Activated CD4-positive, alpha-beta memory T cell treated with anti-CD3 and anti-CD28 coated beads for 36 hours (primary cell): ENCODE data around the gene NRP1. TPM values are rescaled to one million over a fixed set of nuclear protein-coding genes. Genes with fewer than 3 reads are reported as not detected.
"Not testable (repeated sequence)": the region's sequence is repeated elsewhere in the genome, so short reads cannot be mapped to it uniquely, and the experiment has no call there.

Source experiments
- CTCF ChIA-PET: fragments of 350-600 bp; sonication (Branson Sonifier 250); formaldehyde crosslinking; loops from one replicate; lab custom pipeline; 2021; ENCODE audit warnings: antibody characterized with exemption, inconsistent platforms; lab: Charles Lee
- POLR2A ChIA-PET: fragments of 350-600 bp; sonication (Branson Sonifier 250); formaldehyde crosslinking; loops from one replicate; lab custom pipeline; 2021; ENCODE audit warnings: antibody characterized with exemption; lab: Charles Lee
- DNase-seq: peaks from one replicate; pipeline ENCODE4 v3.0.0-alpha.2; 2020
- H3K27ac Mint-ChIP-seq: one replicate; pipeline ENCODE4 v1.8.0; 2021; ENCODE audit warnings: mixed read lengths
- H3K27me3 Mint-ChIP-seq: one replicate; pipeline ENCODE4 v1.8.0; 2021; ENCODE audit warnings: mixed read lengths
- H3K36me3 Mint-ChIP-seq: one replicate; pipeline ENCODE4 v1.8.0; 2021; ENCODE audit warnings: mixed read lengths
- H3K4me1 Mint-ChIP-seq: one replicate; pipeline ENCODE4 v1.8.0; 2021; ENCODE audit warnings: low read depth, mixed read lengths
- H3K4me3 Mint-ChIP-seq: one replicate; pipeline ENCODE4 v1.8.0; 2021; ENCODE audit warnings: mild to moderate bottlenecking, mixed read lengths
- H3K9me3 Mint-ChIP-seq: one replicate; pipeline ENCODE4 v1.8.0; 2021; ENCODE audit warnings: mixed read lengths
- intact Hi-C: fragments of 100-400 bp; cut with micrococcal nuclease; formaldehyde crosslinking; loops from one replicate; pipeline ENCODE4 v1.15.1; 2023
- total RNA-seq, 2 experiments: library from RNA; stranded (reverse); gene quantifications; one replicate each; pipeline ENCODE4 v1.2.3, GENCODE V29; 2021

NRP1 gene
- total RNA-seq, 2 experiments from 2014 or later = 1.5 to 1.6 TPM

GRCh38 chr10:33301097-33301789 is 33.2 kb downstream of the NRP1 start:
- no peaks in the 10 kb centered on the region for H3K27me3 Mint-ChIP-seq
- intact Hi-C loops = no loop called here
- H3K9me3 Mint-ChIP-seq = no peaks in the 10 kb centered on the region
- POLR2A ChIA-PET = no interaction called here
- no peak overlapping the region for H3K4me3 Mint-ChIP-seq
- no peak for DNase-seq
- CTCF ChIA-PET = no interaction called here
- H3K36me3 Mint-ChIP-seq = no peaks in the 10 kb centered on the region
- no peak overlapping the region for H3K27ac Mint-ChIP-seq
- H3K4me1 Mint-ChIP-seq = no peaks in the 10 kb centered on the region

- DNase-seq, H3K27me3 Mint-ChIP-seq, H3K4me1 Mint-ChIP-seq, H3K4me3 Mint-ChIP-seq, POLR2A ChIA-PET, CTCF ChIA-PET, intact Hi-C loops, H3K27ac Mint-ChIP-seq, H3K36me3 Mint-ChIP-seq, H3K9me3 Mint-ChIP-seq: not testable (repeated sequence)
Observed at GRCh38 chr10:33300544-33300943, 33.9 kb downstream of the NRP1 start.

- DNase-seq = no peak
- ChIA-PET POLR2A (no interaction called here), CTCF (no interaction called here)
- no peaks in the 10 kb centered on the region for H3K4me1 Mint-ChIP-seq
- intact Hi-C loops = no loop called here
- H3K4me3 Mint-ChIP-seq = no peak overlapping the region
- no peak overlapping the region for H3K27ac Mint-ChIP-seq
- no peaks in the 10 kb centered on the region for H3K27me3 Mint-ChIP-seq
- H3K36me3 Mint-ChIP-seq = no peaks in the 10 kb centered on the region
- no peaks in the 10 kb centered on the region for H3K9me3 Mint-ChIP-seq
Observed at GRCh38 chr10:33298893-33299292, 35.6 kb downstream of the NRP1 start.

- H3K27ac Mint-ChIP-seq = no peak overlapping the region
- no peaks in the 10 kb centered on the region for H3K27me3 Mint-ChIP-seq
- POLR2A ChIA-PET = no interaction called here
- no peaks in the 10 kb centered on the region for H3K9me3 Mint-ChIP-seq
- no peak for DNase-seq
- H3K36me3 Mint-ChIP-seq = no peaks in the 10 kb centered on the region
- intact Hi-C loops = no loop called here
- no peak overlapping the region for H3K4me3 Mint-ChIP-seq
- CTCF ChIA-PET = no interaction called here
- no peaks in the 10 kb centered on the region for H3K4me1 Mint-ChIP-seq
Observed at GRCh38 chr10:33298110-33298509, 36.4 kb downstream of the NRP1 start.

GRCh38 chr10:33295851-33296250 is 38.6 kb downstream of the NRP1 start:
- Mint-ChIP-seq H3K4me1 (no peaks in the 10 kb centered on the region), H3K27ac (no peak overlapping the region), H3K27me3 (peaks cover 5% of the 10 kb centered on the region), H3K36me3 (no peaks in the 10 kb centered on the region), H3K9me3 (no peaks in the 10 kb centered on the region), H3K4me3 (no peak overlapping the region)
- DNase-seq = no peak
- intact Hi-C loops = no loop called here
- ChIA-PET POLR2A (no interaction called here), CTCF (no interaction called here)

GRCh38 chr10:33293531-33294170 is 40.8 kb downstream of the NRP1 start:
- CTCF ChIA-PET = no interaction called here
- POLR2A ChIA-PET = no interaction called here
- intact Hi-C loops = no loop called here
- H3K36me3 Mint-ChIP-seq = no peaks in the 10 kb centered on the region
- H3K4me3 Mint-ChIP-seq = no peak overlapping the region
- DNase-seq = no peak
- H3K4me1 Mint-ChIP-seq = no peaks in the 10 kb centered on the region
- peaks cover 14% of the 10 kb centered on the region for H3K27me3 Mint-ChIP-seq
- H3K27ac Mint-ChIP-seq = no peak overlapping the region
- no peaks in the 10 kb centered on the region for H3K9me3 Mint-ChIP-seq

- Mint-ChIP-seq H3K4me3 (no peak overlapping the region), H3K36me3 (no peaks in the 10 kb centered on the region), H3K4me1 (no peaks in the 10 kb centered on the region), H3K27ac (no peak overlapping the region), H3K9me3 (no peaks in the 10 kb centered on the region), H3K27me3 (peaks cover 16% of the 10 kb centered on the region)
- ChIA-PET POLR2A (no interaction called here), CTCF (no interaction called here)
- no peak for DNase-seq
- intact Hi-C loops = no loop called here
Observed at GRCh38 chr10:33293076-33293475, 41.4 kb downstream of the NRP1 start.

GRCh38 chr10:33291053-33291592 is 43.3 kb downstream of the NRP1 start:
- no peak overlapping the region for H3K27ac Mint-ChIP-seq
- ChIA-PET CTCF (no interaction called here), POLR2A (no interaction called here)
- no peak for DNase-seq
- H3K27me3 Mint-ChIP-seq = peaks cover 19% of the 10 kb centered on the region
- H3K36me3 Mint-ChIP-seq = no peaks in the 10 kb centered on the region
- H3K4me3 Mint-ChIP-seq = no peak overlapping the region
- intact Hi-C loops = no loop called here
- H3K9me3 Mint-ChIP-seq = no peaks in the 10 kb centered on the region
- H3K4me1 Mint-ChIP-seq = no peaks in the 10 kb centered on the region

- H3K4me3 Mint-ChIP-seq = no peak overlapping the region
- no peak for DNase-seq
- H3K36me3 Mint-ChIP-seq = no peaks in the 10 kb centered on the region
- H3K27ac Mint-ChIP-seq = no peak overlapping the region
- ChIA-PET CTCF (interaction anchor here (0.7 to 1.2 kb wide), 2 partner anchors 97 to 306 kb away, joined by 3 to 5 read pairs; no protein-coding TSS in a partner anchor), POLR2A (no interaction called here)
- H3K9me3 Mint-ChIP-seq = no peaks in the 10 kb centered on the region
- H3K4me1 Mint-ChIP-seq = no peaks in the 10 kb centered on the region
- H3K27me3 Mint-ChIP-seq = peaks cover 22% of the 10 kb centered on the region
- intact Hi-C loops = no loop called here
Observed at GRCh38 chr10:33290321-33291052, 44.0 kb downstream of the NRP1 start.

- H3K27ac Mint-ChIP-seq = no peak overlapping the region
Observed at GRCh38 chr10:33289776-33290175, 44.7 kb downstream of the NRP1 start.

GRCh38 chr10:33288127-33288526 is 46.3 kb downstream of the NRP1 start:
- no peaks in the 10 kb centered on the region for H3K36me3 Mint-ChIP-seq
- intact Hi-C loops = no loop called here
- no peak overlapping the region for H3K4me3 Mint-ChIP-seq
- ChIA-PET POLR2A (interaction anchor here (0.6 kb wide), 1 partner anchor 1274 kb away, joined by 3 read pairs; no protein-coding TSS in a partner anchor), CTCF (interaction anchor here (1.0 kb wide), 1 partner anchor 15 kb away, joined by 3 read pairs; no protein-coding TSS in a partner anchor)
- peaks cover 30% of the 10 kb centered on the region for H3K27me3 Mint-ChIP-seq
- no peak for DNase-seq
- H3K4me1 Mint-ChIP-seq = no peaks in the 10 kb centered on the region
- no peaks in the 10 kb centered on the region for H3K9me3 Mint-ChIP-seq
- H3K27ac Mint-ChIP-seq = no peak overlapping the region

More at GRCh38 chr10:33289776-33290175, 44.7 kb downstream of the NRP1 start:
- DNase-seq = no peak
- ChIA-PET POLR2A (no interaction called here), CTCF (interaction anchor here (0.5 to 1.2 kb wide), 3 partner anchors 96 to 307 kb away, joined by 3 to 5 read pairs (median 3); no protein-coding TSS in a partner anchor)
- intact Hi-C loops = no loop called here
- Mint-ChIP-seq H3K36me3 (no peaks in the 10 kb centered on the region), H3K9me3 (no peaks in the 10 kb centered on the region), H3K27me3 (peaks cover 23% of the 10 kb centered on the region), H3K4me3 (no peak overlapping the region), H3K4me1 (no peaks in the 10 kb centered on the region)

GRCh38 chr10:33287112-33287511 is 47.4 kb downstream of the NRP1 start:
- no peak overlapping the region for H3K4me3 Mint-ChIP-seq
- no peaks in the 10 kb centered on the region for H3K4me1 Mint-ChIP-seq
- no peak for DNase-seq
- POLR2A ChIA-PET = no interaction called here
- intact Hi-C loops = no loop called here
- no peak overlapping the region for H3K27ac Mint-ChIP-seq
- no peaks in the 10 kb centered on the region for H3K9me3 Mint-ChIP-seq
- H3K36me3 Mint-ChIP-seq = no peaks in the 10 kb centered on the region
- CTCF ChIA-PET = no interaction called here
- peaks cover 34% of the 10 kb centered on the region for H3K27me3 Mint-ChIP-seq
